ENCODE measurements around the gene IST1.

Gene IST1

DNA sequence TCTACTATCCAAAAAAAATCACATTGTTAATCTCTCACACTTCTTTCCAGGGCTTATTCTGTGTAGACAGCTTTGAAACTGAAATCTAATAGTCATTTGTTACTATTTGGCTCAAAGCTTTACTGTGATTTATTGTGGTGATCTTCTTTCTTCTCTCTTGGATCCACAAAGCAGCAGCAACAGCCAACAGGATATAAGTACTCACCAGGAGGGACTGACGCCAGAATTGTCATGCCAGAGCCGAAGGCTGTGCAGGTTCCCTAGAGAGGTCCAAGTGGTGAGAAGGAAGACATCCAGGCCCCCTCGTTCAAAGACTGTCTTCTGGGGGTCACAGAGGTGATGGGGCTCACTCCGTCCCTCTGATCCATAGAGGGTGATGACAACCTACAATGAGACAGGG, 71.6 kb downstream of the IST1 start:
- no peak for DNase-seq

DNA sequence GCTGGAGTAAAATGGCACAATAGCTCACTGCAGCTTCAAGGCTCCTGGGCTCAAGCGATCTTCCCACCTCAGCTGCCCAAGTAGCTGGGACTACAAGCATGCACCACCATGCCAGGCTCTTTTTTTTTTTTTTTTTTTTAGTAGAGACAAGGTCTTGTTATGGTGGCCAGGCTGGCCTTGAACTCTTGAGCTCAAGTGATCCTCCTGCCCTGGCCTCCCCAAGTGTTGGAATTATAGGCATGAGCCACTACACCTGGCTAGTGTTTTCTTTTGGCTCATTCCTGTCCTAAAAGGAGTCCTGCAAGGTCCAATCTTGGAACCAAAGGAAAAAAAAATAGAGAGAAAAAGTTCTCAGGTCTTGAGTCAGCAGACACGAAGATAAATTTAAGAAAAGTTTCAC, 74.0 kb downstream of the IST1 start:
- DNase-seq, result no peak

DNA sequence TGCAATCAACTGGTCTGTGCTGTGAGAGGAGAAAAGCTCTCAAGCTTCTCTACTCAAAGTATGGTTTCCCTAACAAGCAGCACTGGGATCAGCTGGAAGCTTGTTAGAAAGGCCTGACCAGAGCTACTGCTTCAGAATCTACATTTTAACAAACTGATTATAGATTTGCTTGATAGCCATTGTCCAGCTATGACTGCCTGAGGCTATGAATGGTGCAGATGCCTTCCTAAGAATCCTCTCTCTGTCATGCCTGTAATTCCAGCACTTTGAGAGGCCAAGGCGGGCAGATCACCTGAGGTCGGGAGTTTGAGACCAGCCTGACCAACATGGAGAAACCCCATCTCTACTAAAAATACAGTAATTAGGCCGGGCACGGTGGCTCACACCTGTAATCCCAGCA, 76.2 kb downstream of the IST1 start:
- no peak for DNase-seq

DNA sequence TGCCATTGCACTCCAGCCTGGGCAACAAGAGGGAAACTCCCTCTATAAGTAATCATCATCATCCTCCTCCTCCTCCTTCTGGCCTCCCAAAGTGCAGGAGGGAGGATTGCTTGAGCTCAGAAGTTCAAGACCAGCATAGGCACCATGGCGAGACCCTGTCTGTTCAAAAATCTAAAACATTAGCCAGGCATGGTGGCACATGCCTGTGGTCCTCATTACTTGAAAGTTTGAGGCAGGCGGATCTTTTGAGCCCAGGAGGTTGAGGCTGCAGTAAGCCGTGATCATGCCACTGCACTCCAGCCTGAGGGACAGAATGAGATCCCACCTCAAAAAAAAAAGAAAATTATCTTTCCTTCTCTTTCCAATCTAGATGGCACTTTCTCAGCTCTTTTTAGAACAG, 77.0 kb downstream of the IST1 start:
- no peak for DNase-seq

DNA sequence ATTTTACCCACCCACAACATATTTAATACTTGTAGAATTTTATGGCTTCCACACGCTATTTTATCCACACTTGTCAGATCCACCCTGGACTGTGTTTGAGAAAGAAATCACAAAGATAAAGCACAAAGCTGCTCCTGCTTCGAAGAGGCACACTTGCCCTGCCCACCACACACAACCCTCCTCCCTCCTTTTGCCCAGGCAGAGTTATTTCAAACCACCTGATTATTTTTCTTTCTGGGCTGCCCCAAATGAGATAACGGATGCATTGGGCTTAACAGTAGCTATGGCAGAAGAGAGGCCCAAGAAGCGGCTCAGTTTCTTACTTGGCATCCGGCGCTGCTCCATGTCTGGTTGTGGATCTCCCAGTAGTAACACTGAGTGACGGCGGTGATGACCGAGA, 77.7 kb downstream of the IST1 start:
- DNase-seq, result no peak

DNA sequence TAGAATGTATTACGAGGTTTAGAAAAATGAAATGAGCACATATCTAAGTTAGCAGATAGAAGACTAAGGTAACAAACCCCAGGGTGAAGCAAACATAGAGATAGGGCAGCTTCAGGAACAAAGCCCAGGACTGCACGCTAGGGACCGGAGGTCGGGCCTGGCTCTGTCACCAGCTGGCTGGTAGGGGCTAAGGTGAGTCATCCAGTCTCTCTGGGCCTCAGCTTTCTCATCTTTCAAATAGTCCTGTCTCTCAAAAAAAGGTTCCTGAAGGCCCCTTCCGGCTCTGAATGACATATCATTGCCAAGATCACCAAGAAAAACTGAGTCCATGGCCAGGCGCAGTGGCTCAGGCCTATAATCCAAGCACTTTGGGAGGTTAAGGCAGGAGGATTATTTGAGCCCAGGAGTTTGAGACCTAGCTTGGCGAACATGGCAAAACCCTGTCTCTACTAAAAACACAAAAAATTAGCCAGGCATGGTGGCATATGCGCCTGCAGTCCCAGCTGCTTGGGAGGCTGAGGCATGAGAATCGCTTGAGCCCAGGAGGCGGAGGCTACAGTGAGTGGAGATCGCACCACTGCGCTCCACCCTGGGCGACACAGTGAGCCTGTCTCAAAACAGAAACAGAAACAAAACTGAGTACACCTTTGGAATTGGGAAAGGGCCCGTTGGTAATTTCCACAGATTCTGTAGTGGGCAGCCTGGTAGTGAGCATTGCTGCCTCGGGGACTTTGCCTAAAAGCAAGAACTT, 78.9 kb downstream of the IST1 start:
- no peak for DNase-seq

Data from stimulated activated CD4-positive, alpha-beta T cell treated with anti-CD3 and anti-CD28 coated beads, Interleukin-15, amount 100 ng/mL, for 24 hours (primary cell).